Lower lobe of right lung (tissue), 2 donors: Measurements from ENCODE around the gene PBRM1. TPM values are rescaled to one million over a fixed set of nuclear protein-coding genes. Genes with fewer than 3 reads are reported as not detected.

Experiments used
- ATAC-seq, 2 donors: fragments of 200-7000 bp; cut with Tn5 transposase; one replicate each; pipeline ENCODE4 v1.9.1; 2020 to 2022; ENCODE audit warnings: mild to moderate bottlenecking in 2 of 2, moderate library complexity in 2 of 2
- DNase-seq: peaks from one replicate; pipeline ENCODE4 v3.0.0-alpha.2; 2020
- H3K27ac ChIP-seq: fragments of 200-600 bp; one replicate; pipeline ENCODE4 v1.8.0; 2022
- H3K27me3 ChIP-seq: fragments of 200-600 bp; one replicate; pipeline ENCODE4 v1.8.0; 2022; ENCODE audit warnings: low read depth
- H3K36me3 ChIP-seq: fragments of 200-600 bp; one replicate; pipeline ENCODE4 v1.8.0; 2022; ENCODE audit warnings: mild to moderate bottlenecking
- H3K4me1 ChIP-seq: fragments of 200-600 bp; one replicate; pipeline ENCODE4 v1.8.0; 2022
- H3K4me3 ChIP-seq: fragments of 200-600 bp; one replicate; pipeline ENCODE4 v1.8.0; 2022; ENCODE audit warnings: mild to moderate bottlenecking
- H3K9me3 ChIP-seq: fragments of 200-600 bp; one replicate; pipeline ENCODE4 v1.8.0; 2022
- CTCF ChIP-seq: fragments of 200-600 bp; IDR thresholded peaks from one replicate; pipeline ENCODE4 v1.8.0; 2022; ENCODE audit warnings: antibody characterized with exemption, mild to moderate bottlenecking
- intact Hi-C: fragments of 100-400 bp; cut with DNase I; formaldehyde crosslinking; loops from one replicate; pipeline ENCODE4 v1.11.0; 2022
- total RNA-seq: library from RNA; stranded (reverse); fragmentation: NEBNext Ultra II Directional; extraction: Animal tissue kit (Norgen Biotek cat#: 25700); gene quantifications from one replicate; pipeline ENCODE4 v1.2.1, GENCODE V29; 2021
- donor health status: DM: no; HTN: yes; CAD: no; lungs with severe emphysema.

Gene PBRM1
- total RNA-seq, 1 donor from 2014 or later = 88.3 TPM

GRCh38 chr3:52609316-52609815 lies 76.3 kb downstream of the PBRM1 start:
- intact Hi-C loops = no loop called here
- Histone ChIP-seq H3K36me3 (peaks cover 96% of the 10 kb centered on the region), H3K9me3 (no peaks in the 10 kb centered on the region), H3K4me3 (no peak overlapping the region), H3K4me1 (peaks cover 14% of the 10 kb centered on the region), H3K27ac (no peak overlapping the region), H3K27me3 (no peaks in the 10 kb centered on the region)
- no peak for TF ChIP-seq CTCF
- no peak for ATAC-seq
- DNase-seq = no peak

GRCh38 chr3:52608337-52608736 lies 77.4 kb downstream of the PBRM1 start:
- no peak for ATAC-seq
- DNase-seq = no peak
- peaks cover 96% of the 10 kb centered on the region for H3K36me3 ChIP-seq
- no peak for TF ChIP-seq CTCF
- H3K4me1 ChIP-seq = peaks cover 14% of the 10 kb centered on the region
- intact Hi-C loops = no loop called here
- no peaks in the 10 kb centered on the region for H3K27me3 ChIP-seq
- no peak overlapping the region for H3K27ac ChIP-seq
- no peaks in the 10 kb centered on the region for H3K9me3 ChIP-seq
- no peak overlapping the region for H3K4me3 ChIP-seq

- no peaks in the 10 kb centered on the region for H3K27me3 ChIP-seq
- no peak overlapping the region for H3K4me3 ChIP-seq
- peaks cover 99% of the 10 kb centered on the region for H3K36me3 ChIP-seq
- H3K9me3 ChIP-seq = no peaks in the 10 kb centered on the region
- H3K4me1 ChIP-seq = peaks cover 14% of the 10 kb centered on the region
- DNase-seq (no peak), ATAC-seq (peak; percentile 80 to 94)
- H3K27ac ChIP-seq = no peak overlapping the region
- intact Hi-C loops = no loop called here
- no peak for TF ChIP-seq CTCF
Observed at GRCh38 chr3:52606373-52607085, 79.2 kb downstream of the PBRM1 start.

GRCh38 chr3:52600258-52600657 lies 85.5 kb downstream of the PBRM1 start:
- DNase-seq (no peak), ATAC-seq (no peak)
- intact Hi-C loops = no loop called here
- no peak for TF ChIP-seq CTCF
- peaks cover 8% of the 10 kb centered on the region for H3K9me3 ChIP-seq
- no peaks in the 10 kb centered on the region for H3K4me1 ChIP-seq
- H3K4me3 ChIP-seq = no peak overlapping the region
- H3K27me3 ChIP-seq = no peaks in the 10 kb centered on the region
- no peak overlapping the region for H3K27ac ChIP-seq
- peaks cover 56% of the 10 kb centered on the region for H3K36me3 ChIP-seq

GRCh38 chr3:52596658-52597265 lies 89.0 kb downstream of the PBRM1 start:
- H3K9me3 ChIP-seq = peaks cover 8% of the 10 kb centered on the region
- H3K27ac ChIP-seq = no peak overlapping the region
- intact Hi-C loops = no loop called here
- no peaks in the 10 kb centered on the region for H3K27me3 ChIP-seq
- peak in 1 of 2 donors; percentile 43 for ATAC-seq
- no peak for TF ChIP-seq CTCF
- peak; percentile 55 for DNase-seq
- no peaks in the 10 kb centered on the region for H3K4me1 ChIP-seq
- no peak overlapping the region for H3K4me3 ChIP-seq
- peaks cover 27% of the 10 kb centered on the region for H3K36me3 ChIP-seq
